T-helper 9 cell (primary cell): ENCODE results near the gene GSG1L.

Experiments
- DNase-seq: peaks from one replicate; pipeline ENCODE4 v3.0.0-alpha.2; 2020

GSG1L gene

DNA sequence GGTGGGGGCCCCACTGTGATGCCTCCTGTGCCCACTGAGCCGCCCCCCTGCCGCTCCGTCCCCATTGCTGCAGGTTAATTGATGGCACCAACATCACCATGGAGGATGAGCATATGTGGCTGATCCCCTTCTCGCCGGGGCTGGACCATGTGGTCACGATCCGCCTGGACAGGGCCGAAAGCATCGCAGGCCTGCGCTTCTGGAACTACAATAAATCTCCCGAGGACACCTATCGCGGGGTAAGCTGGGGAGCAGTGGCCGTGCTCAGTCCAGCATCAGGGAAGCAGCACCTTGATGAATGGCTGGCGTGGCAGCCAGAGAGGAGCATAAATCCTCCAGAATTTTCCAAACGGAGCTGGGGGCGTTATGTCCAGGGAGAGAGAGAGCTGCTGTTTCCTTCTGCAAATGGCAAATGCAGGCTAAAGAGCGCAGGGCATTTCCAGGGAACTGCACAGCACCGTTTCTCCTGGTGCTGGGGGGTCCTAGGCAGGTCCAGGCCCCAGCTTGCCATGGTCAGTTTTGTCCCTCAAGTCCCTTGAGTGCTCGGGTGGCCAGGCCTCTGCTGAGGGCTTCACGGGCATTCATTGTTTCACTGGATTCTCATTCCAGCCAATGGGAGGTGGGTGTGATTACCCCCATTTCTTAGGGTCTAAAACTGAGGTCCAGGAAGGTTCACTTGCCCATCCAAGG is 297.1 kb downstream of the GSG1L start:
- no peak for DNase-seq

DNA sequence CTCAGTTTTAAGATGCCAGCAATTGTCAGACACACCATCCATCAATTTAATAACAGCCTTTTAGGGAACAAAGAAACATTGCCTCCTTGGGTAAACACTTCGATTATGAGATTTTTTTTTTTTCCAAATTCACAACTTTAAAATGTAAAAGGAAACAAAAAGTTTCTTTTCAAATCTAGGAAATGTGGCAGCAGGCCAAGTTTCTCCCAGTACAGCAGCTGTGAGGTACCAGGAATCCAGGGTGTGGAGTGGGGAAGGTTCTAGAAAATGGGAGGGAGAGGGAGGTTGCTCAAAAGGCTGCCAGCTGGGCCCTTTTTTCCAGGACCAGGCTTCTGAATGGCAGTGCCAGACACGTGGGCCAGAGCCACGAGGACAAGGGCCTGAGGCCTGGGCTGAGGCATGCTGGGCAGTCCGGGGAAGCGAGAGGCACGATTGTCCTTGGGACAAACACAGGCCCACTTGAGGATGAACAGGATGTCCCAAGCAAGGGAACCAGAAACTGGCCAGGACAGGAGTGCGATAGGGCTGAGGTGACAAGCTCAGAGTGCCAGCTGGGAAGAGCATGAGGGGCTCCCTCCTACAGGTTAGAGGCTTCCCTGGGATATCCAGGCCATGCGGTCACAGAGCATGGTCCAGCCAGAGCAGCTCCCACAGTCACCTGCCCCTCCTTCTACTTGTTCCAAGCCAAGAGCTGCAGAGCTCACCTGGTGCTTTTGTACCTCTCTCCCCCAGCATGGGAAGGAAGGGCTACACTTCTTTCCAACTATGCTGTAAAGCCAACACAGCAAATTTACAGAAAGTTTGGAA is 298.4 kb downstream of the GSG1L start:
- no peak for DNase-seq

DNA sequence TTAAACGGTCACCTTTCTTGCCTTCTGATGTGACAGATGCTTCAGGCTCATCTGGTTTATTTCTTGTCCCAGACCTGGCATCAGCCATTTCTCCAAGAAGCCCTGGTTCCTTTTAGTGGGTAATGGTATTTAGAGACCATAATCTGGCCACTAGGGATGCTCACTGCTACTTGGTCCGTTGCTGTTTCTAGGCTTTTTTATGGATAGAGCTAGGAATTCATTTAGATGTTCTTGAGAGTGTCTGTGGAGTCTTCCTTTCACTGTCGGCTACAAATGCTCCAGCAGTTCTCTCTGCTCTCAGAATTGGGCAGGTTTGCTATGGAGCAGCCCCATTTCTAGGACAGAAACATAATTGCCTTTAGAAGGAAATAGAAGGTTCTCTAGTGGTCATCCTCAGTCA is 299.1 kb downstream of the GSG1L start:
- no peak for DNase-seq

DNA sequence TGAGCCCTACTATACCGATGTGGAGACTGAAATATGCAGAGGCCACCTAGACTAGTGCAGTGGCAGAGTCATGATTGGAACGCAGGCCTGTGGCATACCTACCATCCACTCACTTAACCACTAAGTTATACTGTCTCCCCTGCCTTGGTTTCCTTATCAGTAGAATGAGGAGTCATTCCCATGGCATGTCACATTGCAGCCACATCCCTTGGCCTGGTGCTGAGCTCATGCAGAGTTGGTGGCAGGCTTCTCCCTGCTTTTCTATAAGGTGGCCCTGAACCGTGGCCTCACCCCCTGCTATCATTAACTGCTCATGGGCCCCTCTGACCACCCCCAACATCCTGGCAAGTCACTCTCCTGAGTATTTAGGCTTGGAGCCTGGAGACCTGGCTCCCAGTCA is 301.1 kb downstream of the GSG1L start:
- DNase-seq = no peak

DNA sequence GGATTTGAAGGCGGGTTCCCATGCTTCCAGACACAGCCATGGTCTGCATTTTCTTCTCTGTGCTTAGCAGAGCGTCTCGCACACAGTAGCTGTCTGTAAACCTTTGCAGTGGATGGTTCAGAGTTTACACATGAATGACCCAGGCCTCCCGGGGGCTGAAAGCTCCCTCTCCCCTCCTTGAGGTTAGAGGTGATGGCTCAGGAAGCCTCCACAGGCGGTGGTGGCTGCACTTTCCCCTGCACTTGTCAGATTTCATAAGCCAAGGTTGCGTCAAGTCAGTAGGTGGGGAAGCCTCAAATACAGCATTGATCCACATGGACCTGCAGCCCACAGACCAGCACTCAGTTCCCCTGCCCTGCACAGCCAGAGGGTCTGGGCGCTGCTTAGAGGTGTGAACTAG is 301.7 kb downstream of the GSG1L start:
- DNase-seq = no peak

DNA sequence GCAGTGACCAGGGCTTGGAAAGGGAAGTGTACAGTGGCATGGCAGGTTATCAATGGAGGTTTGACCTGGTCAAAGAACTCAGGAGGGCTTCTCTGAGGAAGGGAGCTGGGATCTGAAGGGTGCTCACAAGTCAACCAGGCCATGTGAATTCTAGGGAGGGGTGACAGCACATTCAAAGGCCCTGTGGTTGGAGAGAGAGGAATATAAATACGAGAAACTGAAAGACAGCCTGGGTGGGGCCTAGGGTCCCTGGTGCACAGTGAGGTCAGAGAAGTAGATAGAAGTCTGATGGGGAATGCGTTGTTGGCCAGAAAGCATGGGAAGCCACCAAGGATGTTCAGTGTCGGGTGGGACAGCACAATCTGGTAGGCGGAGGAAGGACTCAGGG is 302.7 kb downstream of the GSG1L start:
- DNase-seq = no peak

DNA sequence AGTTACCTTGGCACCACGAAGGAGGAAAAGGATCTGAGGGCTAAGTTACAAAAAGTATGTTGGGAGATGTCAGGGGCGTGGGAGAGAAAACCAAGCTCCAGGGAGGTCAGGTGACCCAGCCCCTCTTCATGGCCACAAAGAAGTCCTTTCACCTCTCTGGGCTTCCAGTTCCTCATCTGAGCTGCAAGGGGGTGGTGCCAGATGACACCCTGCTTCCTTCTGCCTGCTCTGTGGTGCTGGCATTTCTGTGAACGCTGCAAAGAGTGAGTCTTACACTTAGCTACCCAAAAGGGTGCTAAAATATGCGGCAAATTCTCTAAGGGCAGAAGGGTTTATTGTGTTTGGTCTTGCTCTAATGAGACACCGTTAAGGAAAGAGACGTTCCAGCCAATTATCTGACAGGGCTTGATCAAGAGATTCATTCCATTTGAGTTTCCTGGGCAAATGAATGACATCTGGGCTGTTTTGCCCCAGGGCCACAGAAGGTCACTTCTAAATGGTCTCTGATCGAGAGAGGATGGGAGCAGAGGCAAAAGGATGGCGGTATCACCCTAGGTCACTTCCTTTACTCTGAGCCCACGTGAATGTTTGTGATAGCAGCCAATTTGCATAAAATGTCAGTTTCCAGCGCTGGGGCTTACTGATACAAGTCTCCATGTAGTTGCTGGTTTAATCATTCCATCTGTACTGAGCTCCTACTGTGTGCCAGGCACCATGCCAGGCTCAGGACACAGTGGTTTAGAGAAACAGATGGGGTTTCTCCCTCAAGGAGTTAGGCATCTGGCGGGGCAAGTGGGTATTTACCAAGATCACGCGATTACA is 303.3 kb downstream of the GSG1L start:
- no peak for DNase-seq

DNA sequence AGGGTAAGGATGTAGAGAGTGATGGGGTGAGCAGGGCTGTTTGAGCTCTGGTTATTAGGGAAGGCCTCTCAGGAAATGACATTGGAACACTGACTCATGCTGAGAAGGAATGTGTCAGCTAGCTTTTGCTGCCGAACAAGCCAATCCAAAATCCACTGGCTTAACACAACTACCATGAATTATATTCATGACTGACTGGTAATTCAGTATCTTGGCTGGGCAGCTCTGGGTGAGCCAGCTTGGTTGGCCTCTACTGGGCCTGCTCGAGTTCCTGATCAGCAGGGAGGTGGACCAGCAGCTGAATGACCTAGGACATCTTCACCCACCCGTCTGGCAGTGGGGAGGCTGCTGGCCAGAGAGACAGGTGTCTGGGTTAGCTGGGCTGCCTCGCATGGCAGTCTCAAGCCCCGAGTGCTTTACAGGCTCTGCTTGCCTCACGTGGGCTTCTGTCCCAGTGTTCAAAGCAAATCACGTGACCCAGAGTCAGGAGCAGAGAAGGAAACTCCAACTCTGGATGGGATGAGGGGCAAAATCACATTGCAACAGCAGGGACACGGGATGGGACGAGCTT is 304.1 kb downstream of the GSG1L start:
- DNase-seq = no peak

DNA sequence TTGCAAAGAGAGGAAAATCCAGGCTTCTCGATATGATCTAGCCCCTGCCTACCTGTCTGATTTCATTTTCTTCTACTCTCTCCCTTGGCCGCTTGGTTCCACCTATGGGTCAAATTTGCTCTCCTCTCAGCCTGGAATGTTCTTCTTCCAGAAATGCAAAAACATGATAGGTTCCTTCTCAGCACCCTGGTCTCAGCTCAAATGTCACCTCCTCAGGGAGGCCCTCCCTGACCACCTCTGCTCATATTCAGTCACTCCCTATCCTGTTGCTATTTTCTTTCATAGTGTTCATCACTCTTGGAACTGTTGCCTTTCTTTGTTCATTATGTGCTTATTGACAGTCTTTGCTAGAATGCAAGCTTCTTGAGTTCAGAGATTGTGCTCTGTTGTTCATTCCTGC is 305.0 kb downstream of the GSG1L start:
- no peak for DNase-seq

DNA sequence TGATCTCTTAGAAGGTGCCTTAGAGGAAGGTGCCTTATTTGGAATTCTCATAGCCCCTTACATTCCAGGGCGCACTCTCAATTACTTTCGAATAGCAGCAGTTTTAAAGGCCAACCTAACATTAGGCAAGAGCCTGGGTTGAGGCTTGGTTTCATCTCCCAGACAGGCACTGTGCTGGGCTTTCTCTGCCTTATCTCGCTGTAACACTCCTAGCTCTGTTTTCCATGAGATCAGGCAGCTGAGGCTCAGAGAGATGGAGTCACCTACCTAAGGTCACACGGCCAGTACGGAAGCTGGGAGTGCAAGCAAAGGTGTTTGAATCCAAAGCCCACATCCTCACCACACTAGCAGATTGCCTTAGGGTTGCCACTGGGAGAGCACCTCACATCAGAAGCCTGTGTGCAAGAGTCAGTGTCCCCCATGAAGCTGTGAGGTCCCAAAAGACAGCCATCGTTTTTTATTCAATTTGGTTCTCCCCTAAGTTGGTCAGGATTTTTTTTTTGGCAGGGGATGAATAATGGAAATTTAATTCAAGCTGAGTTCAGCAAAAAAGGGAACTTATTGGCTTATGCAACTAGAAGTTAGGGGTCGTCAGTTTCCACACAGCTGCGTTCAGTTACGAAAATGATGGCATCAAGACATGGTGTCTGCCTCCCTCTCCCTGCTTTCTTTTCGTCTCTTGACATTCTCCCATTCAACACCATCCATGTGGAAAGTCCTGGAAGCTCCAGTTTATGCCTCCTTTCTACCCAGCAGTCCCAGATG is 307.1 kb downstream of the GSG1L start:
- no peak for DNase-seq

DNA sequence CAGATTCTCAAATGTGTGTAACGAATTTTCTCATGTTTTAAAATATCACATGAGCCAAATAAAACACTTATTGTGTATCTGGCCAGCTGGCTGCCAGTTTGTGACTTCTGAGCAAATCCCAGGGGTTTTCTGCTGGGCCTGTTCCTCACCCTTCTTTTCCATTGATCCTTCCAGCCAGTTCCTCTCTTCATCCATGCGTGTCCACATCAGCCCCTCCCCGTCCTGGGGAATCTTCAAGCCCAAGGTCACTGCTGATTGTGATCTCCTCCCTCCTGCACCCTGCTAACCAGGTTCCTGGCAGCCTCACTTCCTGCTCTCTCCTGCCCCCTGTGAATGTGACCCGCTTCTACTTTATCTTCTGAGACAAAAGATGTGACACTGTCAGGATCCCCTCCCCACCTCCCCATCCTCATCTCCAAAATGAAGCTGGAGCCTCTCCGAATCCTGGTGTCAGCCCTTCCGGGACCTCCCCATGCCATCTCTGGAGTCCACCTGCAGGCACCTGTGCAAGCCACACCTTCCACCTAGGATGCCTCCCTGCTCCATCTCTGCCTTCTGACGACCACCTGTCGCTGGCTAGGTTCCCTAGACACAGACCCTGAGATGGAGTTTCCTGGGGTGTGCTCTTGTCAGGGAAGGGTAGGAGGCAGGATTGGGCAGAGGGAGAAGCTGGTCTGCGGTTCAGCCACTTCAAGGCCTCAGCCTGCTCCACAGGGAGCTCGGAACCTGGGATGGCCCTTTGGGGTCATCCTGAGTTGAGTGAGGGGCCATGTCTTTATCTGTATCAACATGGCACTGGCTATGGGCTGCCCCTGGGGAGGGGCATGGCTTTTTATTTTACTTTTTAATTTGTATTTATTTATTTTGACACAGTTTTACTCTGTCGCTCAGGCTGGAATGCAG is 308.5 kb downstream of the GSG1L start:
- no peak for DNase-seq

DNA sequence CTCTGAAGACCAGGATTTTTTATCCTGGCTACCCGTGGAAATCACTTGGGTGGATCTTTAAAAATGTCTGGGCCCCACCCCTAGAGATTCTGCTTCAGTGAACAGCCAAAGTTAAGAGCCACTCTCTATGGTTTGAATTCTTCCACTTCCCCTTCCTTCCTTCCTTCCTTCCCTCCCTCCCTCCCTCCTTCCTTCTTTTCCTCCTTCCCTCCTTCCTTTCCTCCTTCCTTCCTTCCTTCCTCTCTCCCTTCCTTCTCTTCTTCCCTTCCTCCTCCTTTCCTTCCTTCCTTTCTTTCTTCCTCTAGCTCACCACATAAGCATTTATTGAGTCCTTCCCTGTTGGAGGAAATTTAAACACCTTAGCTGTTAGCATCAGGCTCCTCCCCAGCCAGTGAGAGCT is 310.0 kb downstream of the GSG1L start:
- no peak for DNase-seq

DNA sequence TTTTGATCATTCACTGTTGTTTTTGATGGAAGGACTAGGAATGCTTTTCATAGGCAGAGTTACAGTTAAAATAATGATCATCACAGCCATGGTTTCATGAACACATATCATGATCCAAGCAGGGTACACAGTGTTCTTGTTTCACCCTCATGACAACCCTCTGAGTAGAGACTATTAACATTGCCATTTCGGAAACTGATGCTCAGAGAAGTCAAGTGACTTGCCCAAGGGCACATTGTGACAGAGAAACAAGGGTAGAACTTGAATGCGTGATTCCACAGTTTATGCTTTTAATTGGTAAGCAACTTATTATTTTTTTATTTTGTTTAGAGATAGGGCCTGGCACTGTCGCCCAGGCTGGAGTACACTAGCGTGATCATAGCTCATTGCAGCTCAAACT is 311.3 kb downstream of the GSG1L start:
- DNase-seq = no peak

DNA sequence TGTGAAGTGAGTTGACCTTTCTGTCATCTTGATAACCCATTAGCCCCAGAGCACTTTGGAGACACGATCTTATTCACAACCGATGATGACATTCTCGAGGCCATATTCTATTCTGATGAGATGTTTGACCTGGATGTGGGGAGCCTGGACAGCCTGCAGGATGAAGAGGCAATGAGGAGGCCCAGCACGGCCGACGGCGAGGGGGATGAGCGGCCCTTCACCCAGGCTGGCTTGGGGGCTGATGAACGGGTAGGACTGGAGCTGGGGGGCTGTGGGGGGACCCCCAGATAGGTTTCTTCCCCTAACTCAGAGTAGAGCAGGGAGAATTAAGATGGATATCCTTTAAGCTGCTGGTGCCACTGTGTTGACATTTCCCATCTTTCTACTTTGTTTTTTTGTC is 311.8 kb downstream of the GSG1L start:
- DNase-seq = no peak

DNA sequence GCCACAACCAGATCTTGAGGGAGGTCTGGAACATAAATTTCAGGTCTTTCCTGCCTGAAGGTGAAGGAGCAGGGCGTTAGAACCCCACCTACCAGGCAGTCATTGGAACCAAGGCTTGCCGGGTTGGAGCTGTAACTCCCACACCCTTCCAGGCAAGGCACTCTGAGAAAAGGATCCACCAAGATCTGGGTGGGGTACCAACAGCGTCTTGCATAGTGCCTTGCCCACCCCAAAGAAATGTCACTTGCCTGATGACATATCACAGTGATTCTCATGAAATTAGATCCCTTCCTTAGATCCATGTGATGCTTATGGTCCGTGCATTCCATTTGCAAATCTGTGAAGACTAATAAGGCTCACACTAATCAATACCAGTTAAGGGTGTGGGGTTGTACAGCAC is 312.3 kb downstream of the GSG1L start:
- no peak for DNase-seq

DNA sequence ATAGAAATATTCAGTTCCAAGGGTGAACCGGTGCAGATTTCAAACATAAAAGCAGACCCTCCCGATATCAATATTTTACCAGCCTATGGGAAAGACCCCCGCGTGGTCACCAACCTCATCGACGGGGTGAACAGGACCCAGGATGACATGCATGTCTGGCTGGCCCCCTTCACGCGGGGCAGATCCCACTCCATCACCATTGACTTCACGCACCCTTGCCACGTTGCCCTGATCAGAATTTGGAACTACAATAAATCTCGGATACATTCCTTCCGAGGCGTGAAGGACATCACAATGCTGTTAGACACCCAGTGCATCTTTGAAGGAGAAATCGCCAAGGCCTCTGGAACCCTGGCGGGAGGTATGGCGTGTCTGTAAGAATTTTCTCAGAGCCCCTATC is 313.6 kb downstream of the GSG1L start:
- no peak for DNase-seq

DNA sequence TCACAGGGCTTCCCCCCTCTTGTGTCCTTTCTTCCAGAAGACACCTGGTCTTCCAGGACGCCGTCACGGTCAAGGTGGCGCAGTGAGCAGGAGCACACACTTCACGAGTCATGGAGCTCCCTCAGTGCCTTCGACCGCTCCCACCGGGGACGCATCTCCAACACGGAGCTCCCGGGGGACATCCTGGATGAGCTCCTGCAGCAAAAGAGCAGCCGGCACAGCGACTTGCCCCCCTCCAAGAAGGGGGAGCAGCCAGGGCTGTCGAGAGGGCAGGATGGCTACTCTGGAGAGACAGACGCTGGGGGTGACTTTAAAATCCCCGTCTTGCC is 314.0 kb downstream of the GSG1L start:
- no peak for DNase-seq

DNA sequence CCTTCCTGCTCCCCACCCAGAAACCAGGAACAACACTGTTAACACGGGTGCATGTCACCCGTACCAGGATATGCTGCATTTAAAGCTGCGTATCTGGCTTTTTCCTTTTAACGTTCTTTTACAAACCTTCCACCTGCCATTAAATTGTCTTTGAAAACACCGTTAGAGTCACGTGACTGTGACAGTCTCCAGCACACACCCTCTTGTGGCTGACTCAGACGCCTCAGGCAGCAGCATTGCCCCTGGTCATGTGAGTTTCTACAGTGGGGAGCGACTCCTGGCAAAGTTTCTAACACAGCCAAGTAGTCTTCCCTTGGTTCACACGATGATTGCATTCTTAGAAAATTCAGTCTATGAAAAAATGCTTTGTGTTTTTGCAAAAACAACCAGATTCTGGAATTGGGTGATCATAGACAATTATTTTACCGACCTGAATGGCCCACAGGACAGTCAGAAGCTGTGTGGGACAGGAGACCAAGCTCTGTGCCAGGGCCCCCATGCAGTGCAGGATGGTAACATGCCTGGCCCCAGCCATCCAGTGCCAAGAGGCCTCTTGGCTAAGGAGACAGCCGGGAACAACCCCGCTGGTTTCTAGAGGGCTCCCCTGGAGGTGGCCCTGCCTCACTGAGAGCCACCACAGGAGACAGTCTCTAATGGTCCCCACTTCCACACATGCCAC is 314.5 kb downstream of the GSG1L start:
- no peak for DNase-seq

DNA sequence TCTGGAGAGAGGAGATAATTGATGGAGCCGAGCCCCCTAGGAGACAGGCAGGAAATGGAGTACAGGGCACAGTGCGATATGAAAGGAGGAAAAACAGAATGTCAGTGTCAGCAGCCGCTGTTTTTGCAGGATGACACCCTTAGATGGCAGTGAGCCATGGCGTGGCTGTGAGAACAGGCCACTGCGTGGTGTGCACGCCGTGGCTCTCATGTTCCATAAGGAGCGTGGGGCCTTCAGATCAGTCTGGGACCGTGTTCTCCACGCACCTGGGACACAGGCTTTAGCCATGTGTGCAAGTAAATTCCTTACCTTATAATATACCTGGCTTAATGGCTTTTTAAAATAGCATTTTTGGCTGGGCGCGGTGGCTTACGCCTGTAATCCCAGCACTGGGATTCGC is 315.6 kb downstream of the GSG1L start:
- no peak for DNase-seq

DNA sequence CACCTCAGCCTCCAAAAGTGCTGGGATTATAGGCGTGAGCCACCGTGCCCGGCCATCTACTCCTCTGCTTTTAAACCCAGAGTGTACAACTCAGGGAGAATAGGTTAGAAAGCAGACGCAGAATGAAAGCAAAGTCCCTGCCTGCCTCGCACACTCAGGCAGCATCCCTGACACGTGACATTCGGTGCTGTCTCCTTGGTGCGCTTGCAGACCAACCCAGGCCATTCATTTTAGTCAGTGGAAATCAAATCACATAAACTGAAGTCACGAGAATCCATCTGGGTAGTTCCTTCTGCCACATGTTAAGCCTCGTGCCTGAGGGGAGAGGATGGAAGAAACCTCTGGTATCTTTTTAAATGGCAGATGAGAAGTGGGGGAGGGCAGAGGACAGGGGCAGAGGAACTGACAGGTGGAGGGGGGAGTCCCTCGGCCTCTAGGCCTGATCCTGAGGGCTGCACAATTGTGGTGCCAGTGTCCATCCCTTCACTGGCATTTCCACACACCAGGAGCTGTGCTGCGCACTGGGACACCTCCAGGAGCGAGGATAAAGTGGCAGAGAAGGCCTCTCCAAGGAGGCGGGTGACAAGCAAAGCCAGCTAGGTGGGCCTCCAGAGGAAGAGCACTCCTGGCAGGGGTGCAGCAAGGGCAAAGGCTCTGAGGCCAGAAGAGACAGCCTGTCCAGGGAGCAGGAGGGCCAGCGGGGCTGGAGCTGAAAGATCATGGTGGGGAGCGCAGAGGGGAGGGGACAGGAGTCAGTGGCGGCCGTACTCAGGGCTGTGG is 317.2 kb downstream of the GSG1L start:
- DNase-seq = no peak
